Transverse colon (tissue), 4 donors: Measurements from ENCODE around the gene THSD4. TPM values are rescaled to one million over a fixed set of nuclear protein-coding genes. Genes with fewer than 3 reads are reported as not detected.

Experiments used
- DNase-seq: peaks from one replicate; pipeline ENCODE4 v3.0.0-alpha.2; 2019
- H3K27ac ChIP-seq, 4 donors: fragments of 200-600 bp; sonication (generic); 2 replicates each; pipeline ENCODE4 v1.5.1; 2016 to 2018; ENCODE audit warnings: inconsistent platforms in 4 of 4
- H3K27me3 ChIP-seq: fragments of 200-600 bp; sonication (generic); 2 replicates; pipeline ENCODE4 v1.5.1; 2017; ENCODE audit warnings: inconsistent platforms
- H3K36me3 ChIP-seq, 4 donors: fragments of 200-600 bp; sonication (generic); 2 replicates each; pipeline ENCODE4 v1.5.1; 2017 to 2019; ENCODE audit warnings: inconsistent platforms in 4 of 4
- H3K4me1 ChIP-seq, 4 donors: fragments of 200-600 bp; sonication (generic); 2 replicates each; pipeline ENCODE4 v1.5.1; 2017 to 2020; ENCODE audit warnings: inconsistent platforms in 4 of 4
- H3K4me3 ChIP-seq, 4 donors: fragments of 200-600 bp; sonication (generic); 1 replicate in 1 of 4; 2 replicates in 3 of 4; pipeline versions ENCODE4 v1.5.1 to v1.6.1; 2017 to 2019; ENCODE audit warnings: inconsistent platforms in 4 of 4
- H3K9me3 ChIP-seq, 2 donors: fragments of 200-600 bp; sonication (generic); 2 replicates each; pipeline ENCODE4 v1.5.1; 2017 to 2019; ENCODE audit warnings: inconsistent platforms in 2 of 2
- EP300 ChIP-seq: sonication (generic); formaldehyde crosslinking; IDR thresholded peaks from one replicate; pipeline ENCODE4 v1.6.1; 2017; ENCODE audit warnings: antibody characterized with exemption, low read depth
- POLR2A ChIP-seq: fragments of 450-650 bp; IDR thresholded peaks from one replicate; pipeline ENCODE4 v1.6.1; 2016; ENCODE audit warnings: antibody characterized with exemption, mild to moderate bottlenecking, moderate library complexity
- POLR2AphosphoS5 ChIP-seq, 3 donors: sonication (generic); formaldehyde crosslinking; IDR thresholded peaks; one replicate each; pipeline ENCODE4 v1.6.1; 2016; ENCODE audit warnings: antibody characterized with exemption in 3 of 3
- WGBS, 2 donors: methylation state at CpG; one replicate each; pipeline ENCODE4 v1.1.5; 2018; ENCODE audit warnings: low coverage in 1 of 2; 5-methylcytosine and 5-hydroxymethylcytosine counted together
- in situ Hi-C, 4 donors: fragments of 200-750 bp; cut with MboI; loops; one replicate each; pipeline versions ENCODE4 v1.15.0 to v1.15.1; 2017; ENCODE audit warnings: low sequenced_read_pairs in 3 of 4, low pct_ligation_motif_present in 1 of 4, low pct_unique_long_range_greater_than_20kb in 1 of 4
- intact Hi-C: fragments of 100-400 bp; cut with DNase I; formaldehyde crosslinking; loops from one replicate; pipeline ENCODE4 v1.15.1; 2023; ENCODE audit warnings: low total_unique reads
- total RNA-seq, 4 donors: library from RNA; depleted of rRNA; stranded (reverse); fragments of >200 nt; gene quantifications; one replicate each; pipeline ENCODE4 v1.1.0, GENCODE V29; 2016
- TF ChIP-seq, protein P1 (sequence below), 5 experiments: fragments of 200-600 bp in 3 of 5; fragments of 450-650 bp in 2 of 5; sonication (generic) in 3 of 5; IDR thresholded peaks; 1 replicate in 2 of 5; 2 replicates in 3 of 5; pipeline ENCODE4 v1.5.1; 2016 to 2017; ENCODE audit warnings: antibody characterized with exemption in 5 of 5, inconsistent platforms in 3 of 5, mild to moderate bottlenecking in 2 of 5, moderate library complexity in 1 of 5

THSD4 gene
- total RNA-seq, 4 donors from 2014 or later = 13.3 to 57.2 (median 47.4) TPM

DNA sequence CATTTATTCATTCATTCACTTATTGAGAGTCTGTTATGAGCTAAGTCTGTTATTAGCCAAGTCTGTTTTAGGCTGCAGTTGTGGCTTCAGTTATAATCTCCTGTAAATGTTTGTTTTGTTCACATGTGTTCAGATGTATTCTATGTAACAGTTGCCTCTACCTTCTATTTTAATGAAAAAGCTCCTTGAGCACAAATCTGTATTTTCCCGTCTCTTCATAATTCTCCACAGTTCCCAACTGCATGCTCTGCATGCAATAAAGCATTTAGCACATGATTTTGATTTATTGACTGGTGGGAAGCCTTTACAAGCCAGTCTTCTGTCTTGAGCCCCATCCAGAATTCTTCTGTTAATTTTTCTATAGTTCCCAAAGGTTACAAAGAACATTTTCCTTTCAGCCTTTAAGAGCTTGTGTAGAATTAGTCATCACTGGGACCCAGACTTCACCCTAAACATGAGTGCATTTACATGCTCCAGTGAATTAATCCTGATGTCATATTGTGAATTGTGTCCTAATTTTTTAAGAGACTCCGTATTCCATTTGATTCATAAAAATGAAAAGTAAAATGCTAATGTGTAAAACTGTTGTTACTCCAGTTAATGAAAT is 572.7 kb downstream of the THSD4 start:
- H3K27ac ChIP-seq = no peak overlapping the region
- DNase-seq = no peak
- no peak overlapping the region for H3K4me3 ChIP-seq
- no peaks in the 10 kb centered on the region for H3K27me3 ChIP-seq
- no peak for TF ChIP-seq POLR2A
- TF ChIP-seq, protein P1, sequence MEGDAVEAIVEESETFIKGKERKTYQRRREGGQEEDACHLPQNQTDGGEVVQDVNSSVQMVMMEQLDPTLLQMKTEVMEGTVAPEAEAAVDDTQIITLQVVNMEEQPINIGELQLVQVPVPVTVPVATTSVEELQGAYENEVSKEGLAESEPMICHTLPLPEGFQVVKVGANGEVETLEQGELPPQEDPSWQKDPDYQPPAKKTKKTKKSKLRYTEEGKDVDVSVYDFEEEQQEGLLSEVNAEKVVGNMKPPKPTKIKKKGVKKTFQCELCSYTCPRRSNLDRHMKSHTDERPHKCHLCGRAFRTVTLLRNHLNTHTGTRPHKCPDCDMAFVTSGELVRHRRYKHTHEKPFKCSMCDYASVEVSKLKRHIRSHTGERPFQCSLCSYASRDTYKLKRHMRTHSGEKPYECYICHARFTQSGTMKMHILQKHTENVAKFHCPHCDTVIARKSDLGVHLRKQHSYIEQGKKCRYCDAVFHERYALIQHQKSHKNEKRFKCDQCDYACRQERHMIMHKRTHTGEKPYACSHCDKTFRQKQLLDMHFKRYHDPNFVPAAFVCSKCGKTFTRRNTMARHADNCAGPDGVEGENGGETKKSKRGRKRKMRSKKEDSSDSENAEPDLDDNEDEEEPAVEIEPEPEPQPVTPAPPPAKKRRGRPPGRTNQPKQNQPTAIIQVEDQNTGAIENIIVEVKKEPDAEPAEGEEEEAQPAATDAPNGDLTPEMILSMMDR (IDR thresholded peaks at IDR 0.05) = no peak
- no peak for TF ChIP-seq POLR2AphosphoS5 (IDR thresholded peaks at IDR 0.05)
- peaks cover 3 to 22% (median 9%) of the 10 kb centered on the region in 4 donors for H3K4me1 ChIP-seq
- H3K36me3 ChIP-seq = no peaks in the 10 kb centered on the region
- intact Hi-C loops = no loop called here
- H3K9me3 ChIP-seq = no peaks in the 10 kb centered on the region
- in situ Hi-C loops = no loop called here
- 81 to 82% methylated on average over 2 of the region's 2 CpGs for WGBS, 2 donors

DNA sequence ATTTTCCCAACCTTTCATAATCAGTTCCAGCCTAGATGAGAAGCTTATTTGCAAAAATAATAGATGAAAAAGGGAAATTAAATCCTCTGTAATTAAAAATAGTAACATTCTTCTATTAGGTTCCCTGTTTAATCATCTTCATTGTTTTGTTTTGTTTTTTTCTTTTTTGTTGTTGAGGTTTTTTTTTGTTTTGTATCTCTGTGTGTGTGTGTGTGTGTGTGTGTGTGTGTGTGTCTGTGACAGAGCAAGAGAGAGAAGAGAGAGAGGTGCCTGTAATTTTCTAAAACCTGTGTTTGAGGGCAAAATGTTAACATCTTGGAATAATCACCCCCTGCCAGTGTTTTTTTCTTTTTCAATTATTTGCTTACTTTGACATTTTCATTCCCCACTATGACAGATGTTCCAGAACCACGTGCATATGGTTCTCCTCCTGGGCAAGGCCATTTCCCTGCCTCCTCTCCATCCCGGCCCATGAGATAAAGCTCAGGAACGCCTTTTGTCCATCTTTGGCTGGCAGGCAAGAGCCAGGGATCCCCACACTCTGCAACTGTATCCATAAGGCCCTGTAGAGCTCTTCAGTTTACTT is 573.3 kb downstream of the THSD4 start:
- in situ Hi-C loops = no loop called here

DNA sequence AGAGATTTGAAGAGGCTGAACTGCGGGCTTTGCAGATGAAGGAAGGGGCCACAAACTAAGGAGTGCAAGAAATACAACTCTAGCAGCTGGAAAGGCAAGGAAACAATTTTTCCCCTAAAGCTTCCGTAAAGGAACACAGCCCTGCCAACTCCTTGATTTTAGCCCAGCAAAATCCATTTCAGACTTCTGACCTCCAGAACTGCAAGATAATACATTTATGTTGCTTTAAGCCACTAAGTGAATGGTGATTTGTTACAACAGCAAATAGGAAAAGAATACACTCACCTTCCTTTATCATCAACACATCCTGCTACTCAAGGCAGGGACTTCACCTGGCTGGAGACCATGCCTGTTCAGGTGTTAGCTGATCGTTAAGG is 575.8 kb downstream of the THSD4 start:
- Histone ChIP-seq H3K36me3 (no peaks in the 10 kb centered on the region), H3K27me3 (no peaks in the 10 kb centered on the region), H3K9me3 (no peaks in the 10 kb centered on the region), H3K4me3 (no peak overlapping the region), H3K27ac (peak overlapping the region in 3 of 4 donors; percentile 16 to 70 (median 49)), H3K4me1 (peaks cover 3 to 22% (median 9%) of the 10 kb centered on the region in 4 donors)
- intact Hi-C loops = no loop called here
- TF ChIP-seq, protein P1 (IDR thresholded peaks at IDR 0.05) = no peak
- no peak for TF ChIP-seq POLR2AphosphoS5 (IDR thresholded peaks at IDR 0.05)
- TF ChIP-seq EP300 = no peak
- TF ChIP-seq POLR2A = no peak
- WGBS, 2 donors = 67 to 76% methylated on average over 1 to 3 of the region's 3 CpGs
- in situ Hi-C loops = no loop called here
- DNase-seq = no peak

More for the DNA sequence above, 573.3 kb downstream of the THSD4 start:
- no peaks in the 10 kb centered on the region for H3K36me3 ChIP-seq
- TF ChIP-seq, protein P1 (IDR thresholded peaks at IDR 0.05) = no peak
- TF ChIP-seq POLR2A (no peak), POLR2AphosphoS5 (IDR thresholded peaks at IDR 0.05) (no peak), EP300 (no peak)
- 65 to 73% methylated on average over 2 to 3 of the region's 3 CpGs for WGBS, 2 donors
- DNase-seq = no peak
- H3K9me3 ChIP-seq = no peaks in the 10 kb centered on the region
- intact Hi-C loops = no loop called here
- H3K27me3 ChIP-seq = no peaks in the 10 kb centered on the region
- H3K4me1 ChIP-seq = peaks cover 3 to 22% (median 9%) of the 10 kb centered on the region in 4 donors
- no peak overlapping the region for H3K4me3 ChIP-seq
- H3K27ac ChIP-seq = no peak overlapping the region

DNA sequence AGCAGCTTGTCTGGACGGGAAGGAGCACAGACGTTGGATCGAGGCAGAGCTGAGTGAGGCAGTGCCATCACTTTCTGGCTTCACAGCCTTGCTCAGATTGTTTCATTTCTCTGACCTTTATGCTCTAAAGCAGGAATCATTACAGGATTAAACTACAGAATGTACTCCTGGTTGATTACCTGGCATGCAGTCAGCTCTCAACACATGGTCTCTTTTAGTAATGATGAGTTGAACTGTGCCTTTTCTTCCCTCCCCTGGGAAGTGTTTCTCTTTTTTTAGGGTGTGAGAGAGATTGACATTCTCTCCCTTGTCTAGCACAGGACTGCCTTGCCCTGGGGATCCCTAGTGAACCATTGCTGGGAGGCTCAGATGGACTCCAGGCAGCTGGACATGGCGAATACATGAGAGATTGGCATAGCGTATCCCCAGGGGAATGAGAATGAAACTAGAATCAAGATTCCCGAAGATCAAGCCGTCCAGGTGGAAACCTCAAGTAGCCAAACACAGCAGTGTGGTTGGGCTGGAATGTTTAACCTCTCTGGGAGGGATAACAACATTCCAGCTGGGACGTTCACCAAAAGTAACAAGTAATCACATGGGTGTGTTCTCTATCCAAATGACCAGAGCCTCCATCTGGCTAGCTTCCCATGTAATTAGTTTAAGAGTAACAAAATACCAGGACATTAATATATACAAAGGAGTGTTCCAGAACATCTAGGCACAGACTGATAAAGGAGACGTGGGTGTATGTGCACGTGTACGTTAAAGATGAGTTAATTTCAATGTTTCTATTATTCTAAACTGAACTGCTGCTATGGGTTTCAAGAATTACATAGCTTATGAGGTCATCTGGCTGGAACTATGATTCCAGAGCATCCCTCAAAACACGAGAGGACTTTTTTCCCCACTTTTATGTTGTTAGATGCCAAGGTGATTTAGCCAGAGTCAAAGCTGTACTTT is 576.5 kb downstream of the THSD4 start:
- Histone ChIP-seq H3K4me3 (no peak overlapping the region), H3K36me3 (no peaks in the 10 kb centered on the region), H3K27me3 (no peaks in the 10 kb centered on the region), H3K27ac (peak overlapping the region; percentile 16 to 70 (median 44)), H3K9me3 (no peaks in the 10 kb centered on the region), H3K4me1 (peaks cover 3 to 22% (median 9%) of the 10 kb centered on the region in 4 donors)
- intact Hi-C loops = no loop called here
- no peak for DNase-seq
- WGBS, 2 donors = 37 to 50% methylated on average over 9 to 12 of the region's 12 CpGs
- TF ChIP-seq EP300 (no peak), POLR2A (no peak), POLR2AphosphoS5 (IDR thresholded peaks at IDR 0.05) (peak in 1 of 3 donors; percentile 28)
- in situ Hi-C loops = no loop called here
